Body of pancreas (tissue), 4 donors: Measurements from ENCODE around the gene PRDM7.

ENCODE experiments used
- CTCF ChIP-seq, 7 experiments: fragments of 450-650 bp in 4 of 7; fragments of 200-600 bp in 3 of 7; sonication (generic) in 3 of 7; IDR thresholded peaks; one replicate each; pipeline ENCODE4 v1.5.1; 2016 to 2019; ENCODE audit warnings: antibody characterized with exemption in 7 of 7
- POLR2A ChIP-seq, 3 donors: fragments of 450-650 bp; IDR thresholded peaks; one replicate each; pipeline ENCODE4 v1.6.1; 2016; ENCODE audit warnings: antibody characterized with exemption in 3 of 3, mild to moderate bottlenecking in 2 of 3

- TF ChIP-seq CTCF (IDR thresholded peaks at IDR 0.05) = no peak
- no peak for TF ChIP-seq POLR2A (IDR thresholded peaks at IDR 0.05)
Measured at GRCh38 chr16:90009172-90009899, 67.8 kb downstream of the PRDM7 start.
